T-helper 2 cell treated with Interferon-gamma antibody and Interleukin-4, amounts not matched to agents 5 μg/mL and 100 μg/mL, for 36 hours (primary cell): ENCODE data around the gene ITGA1.
A peak's percentile ranks its signal among the peaks of the same experiment; 100 is the strongest.
"Not testable (repeated sequence)": the region's sequence is repeated elsewhere in the genome, so short reads cannot be mapped to it uniquely, and the experiment has no call there.

Experiments
- DNase-seq: peaks from one replicate; pipeline ENCODE4 v3.0.0; 2021; ENCODE audit warnings: low spot score
- H3K27ac Mint-ChIP-seq: one replicate; pipeline ENCODE4 v1.8.0; 2021; ENCODE audit warnings: mild to moderate bottlenecking, mixed read lengths
- H3K27me3 Mint-ChIP-seq: one replicate; pipeline ENCODE4 v1.8.0; 2021; ENCODE audit warnings: low read depth, mixed read lengths
- H3K36me3 Mint-ChIP-seq: one replicate; pipeline ENCODE4 v1.8.0; 2021; ENCODE audit warnings: low read depth, mixed read lengths
- H3K4me1 Mint-ChIP-seq: one replicate; pipeline ENCODE4 v1.8.0; 2021; ENCODE audit warnings: low read depth, mixed read lengths
- H3K4me3 Mint-ChIP-seq: one replicate; pipeline ENCODE4 v1.8.0; 2022; ENCODE audit warnings: mild to moderate bottlenecking, moderate library complexity, mixed read lengths
- H3K9me3 Mint-ChIP-seq: one replicate; pipeline ENCODE4 v1.8.0; 2021; ENCODE audit warnings: mixed read lengths

ITGA1 gene

GRCh38 chr5:52787600-52788504 lies at the start of gene ITGA1, which contains the start of gene PELO:
TSS of gene ITGA1 (plus strand) at chr5:52787916. CDS start at chr5:52788354, 438 bp downstream.
TSS of gene PELO (plus strand) at chr5:52787916. CDS start at chr5:52800395, 12,479 bp downstream.
- H3K27ac Mint-ChIP-seq: no peak within 1 kb of the TSS
- peak; percentile 43 for DNase-seq
- peaks cover 49% of the 10 kb centered on the region for H3K27me3 Mint-ChIP-seq
- H3K36me3 Mint-ChIP-seq: no peaks in the 10 kb centered on the region
- H3K9me3 Mint-ChIP-seq: no peaks in the 10 kb centered on the region
- peak within 1 kb of the TSS; percentile 83 for H3K4me3 Mint-ChIP-seq
- peaks cover 21% of the 10 kb centered on the region for H3K4me1 Mint-ChIP-seq

- peaks cover 20% of the 10 kb centered on the region for H3K9me3 Mint-ChIP-seq
- H3K27me3 Mint-ChIP-seq: peaks cover 5% of the 10 kb centered on the region
- no peak for DNase-seq
- H3K4me3 Mint-ChIP-seq: peak overlapping the region; percentile 6
- peaks cover 15% of the 10 kb centered on the region for H3K36me3 Mint-ChIP-seq
- peaks cover 37% of the 10 kb centered on the region for H3K4me1 Mint-ChIP-seq
- peak overlapping the region; percentile 1 for H3K27ac Mint-ChIP-seq
Observed at GRCh38 chr5:52738095-52738506, 49.6 kb upstream of the ITGA1 start.

- Mint-ChIP-seq H3K27me3 (peaks cover 5% of the 10 kb centered on the region), H3K4me1 (peaks cover 47% of the 10 kb centered on the region), H3K4me3 (no peak overlapping the region), H3K36me3 (peaks cover 16% of the 10 kb centered on the region), H3K9me3 (peaks cover 20% of the 10 kb centered on the region), H3K27ac (no peak overlapping the region)
- DNase-seq: no peak
Observed at GRCh38 chr5:52740007-52740406, 47.7 kb upstream of the ITGA1 start.

GRCh38 chr5:52743012-52743411 lies 44.7 kb upstream of the ITGA1 start:
- Mint-ChIP-seq H3K9me3 (peaks cover 13% of the 10 kb centered on the region), H3K27ac (peak overlapping the region; percentile 87), H3K4me3 (peak overlapping the region; percentile 64), H3K27me3 (peaks cover 9% of the 10 kb centered on the region), H3K4me1 (peaks cover 60% of the 10 kb centered on the region), H3K36me3 (peaks cover 12% of the 10 kb centered on the region)
- DNase-seq: no peak

- no peak for DNase-seq
- peaks cover 8% of the 10 kb centered on the region for H3K9me3 Mint-ChIP-seq
- H3K4me1 Mint-ChIP-seq: peaks cover 60% of the 10 kb centered on the region
- H3K27me3 Mint-ChIP-seq: peaks cover 9% of the 10 kb centered on the region
- peak overlapping the region; percentile 64 for H3K4me3 Mint-ChIP-seq
- peak overlapping the region; percentile 87 for H3K27ac Mint-ChIP-seq
- H3K36me3 Mint-ChIP-seq: peaks cover 10% of the 10 kb centered on the region
Observed at GRCh38 chr5:52743529-52743928, 44.2 kb upstream of the ITGA1 start.

- H3K4me3 Mint-ChIP-seq: peak overlapping the region; percentile 64
- peak overlapping the region; percentile 87 for H3K27ac Mint-ChIP-seq
- peak; percentile 74 for DNase-seq
- peaks cover 9% of the 10 kb centered on the region for H3K27me3 Mint-ChIP-seq
- H3K36me3 Mint-ChIP-seq: peaks cover 10% of the 10 kb centered on the region
- peaks cover 60% of the 10 kb centered on the region for H3K4me1 Mint-ChIP-seq
- peaks cover 8% of the 10 kb centered on the region for H3K9me3 Mint-ChIP-seq
Observed at GRCh38 chr5:52743970-52744369, 43.7 kb upstream of the ITGA1 start.

GRCh38 chr5:52744867-52745458 lies 42.8 kb upstream of the ITGA1 start:
- Mint-ChIP-seq H3K4me1 (peaks cover 62% of the 10 kb centered on the region), H3K4me3 (peak overlapping the region; percentile 12), H3K27me3 (peaks cover 13% of the 10 kb centered on the region), H3K36me3 (peaks cover 12% of the 10 kb centered on the region)
- H3K27ac Mint-ChIP-seq, H3K9me3 Mint-ChIP-seq, DNase-seq: not testable (repeated sequence)

GRCh38 chr5:52746539-52746938 lies 41.2 kb upstream of the ITGA1 start:
- H3K36me3 Mint-ChIP-seq: peaks cover 14% of the 10 kb centered on the region
- no peak overlapping the region for H3K4me3 Mint-ChIP-seq
- peaks cover 11% of the 10 kb centered on the region for H3K27me3 Mint-ChIP-seq
- H3K27ac Mint-ChIP-seq: no peak overlapping the region
- H3K9me3 Mint-ChIP-seq: peaks cover 6% of the 10 kb centered on the region
- H3K4me1 Mint-ChIP-seq: peaks cover 60% of the 10 kb centered on the region
- DNase-seq: no peak

- peaks cover 20% of the 10 kb centered on the region for H3K27me3 Mint-ChIP-seq
- H3K36me3 Mint-ChIP-seq: peaks cover 14% of the 10 kb centered on the region
- DNase-seq: no peak
- H3K4me1 Mint-ChIP-seq: peaks cover 45% of the 10 kb centered on the region
- H3K27ac Mint-ChIP-seq: peak overlapping the region; percentile 4
- H3K4me3 Mint-ChIP-seq: peak overlapping the region; percentile 54
- H3K9me3 Mint-ChIP-seq: peaks cover 4% of the 10 kb centered on the region
Observed at GRCh38 chr5:52748590-52748989, 39.1 kb upstream of the ITGA1 start.

GRCh38 chr5:52749666-52750065 lies 38.0 kb upstream of the ITGA1 start:
- no peak for DNase-seq
- no peak overlapping the region for H3K27ac Mint-ChIP-seq
- H3K4me3 Mint-ChIP-seq: no peak overlapping the region
- H3K9me3 Mint-ChIP-seq: peaks cover 4% of the 10 kb centered on the region
- peaks cover 39% of the 10 kb centered on the region for H3K4me1 Mint-ChIP-seq
- peaks cover 22% of the 10 kb centered on the region for H3K27me3 Mint-ChIP-seq
- H3K36me3 Mint-ChIP-seq: peaks cover 12% of the 10 kb centered on the region

GRCh38 chr5:52751137-52751536 lies 36.6 kb upstream of the ITGA1 start:
- no peak overlapping the region for H3K27ac Mint-ChIP-seq
- no peak for DNase-seq
- H3K4me1 Mint-ChIP-seq: peaks cover 26% of the 10 kb centered on the region
- peaks cover 7% of the 10 kb centered on the region for H3K36me3 Mint-ChIP-seq
- H3K27me3 Mint-ChIP-seq: peaks cover 17% of the 10 kb centered on the region
- H3K4me3 Mint-ChIP-seq: no peak overlapping the region
- no peaks in the 10 kb centered on the region for H3K9me3 Mint-ChIP-seq

- peaks cover 4% of the 10 kb centered on the region for H3K36me3 Mint-ChIP-seq
- peaks cover 17% of the 10 kb centered on the region for H3K27me3 Mint-ChIP-seq
- H3K4me1 Mint-ChIP-seq: peaks cover 7% of the 10 kb centered on the region
- DNase-seq: no peak
- no peak overlapping the region for H3K27ac Mint-ChIP-seq
- no peaks in the 10 kb centered on the region for H3K9me3 Mint-ChIP-seq
- no peak overlapping the region for H3K4me3 Mint-ChIP-seq
Observed at GRCh38 chr5:52754051-52754450, 33.7 kb upstream of the ITGA1 start.

- Mint-ChIP-seq H3K27ac (no peak overlapping the region), H3K4me1 (peaks cover 4% of the 10 kb centered on the region), H3K9me3 (no peaks in the 10 kb centered on the region), H3K4me3 (no peak overlapping the region), H3K27me3 (peaks cover 7% of the 10 kb centered on the region), H3K36me3 (no peaks in the 10 kb centered on the region)
- DNase-seq: no peak
Observed at GRCh38 chr5:52757527-52757926, 30.2 kb upstream of the ITGA1 start.

GRCh38 chr5:52758014-52758413 lies 29.7 kb upstream of the ITGA1 start:
- H3K4me1 Mint-ChIP-seq: peaks cover 4% of the 10 kb centered on the region
- DNase-seq: no peak

More at GRCh38 chr5:52758014-52758413, 29.7 kb upstream of the ITGA1 start:
- H3K9me3 Mint-ChIP-seq: no peaks in the 10 kb centered on the region
- H3K36me3 Mint-ChIP-seq: no peaks in the 10 kb centered on the region
- no peak overlapping the region for H3K4me3 Mint-ChIP-seq
- peaks cover 7% of the 10 kb centered on the region for H3K27me3 Mint-ChIP-seq
- no peak overlapping the region for H3K27ac Mint-ChIP-seq
